ENCODE results near the gene KCNAB1.

- TF ChIP-seq EZH2 (IDR thresholded peaks at IDR 0.05; ENCODE audit: borderline replicate concordance) = no peak
- TF ChIP-seq, protein P1, sequence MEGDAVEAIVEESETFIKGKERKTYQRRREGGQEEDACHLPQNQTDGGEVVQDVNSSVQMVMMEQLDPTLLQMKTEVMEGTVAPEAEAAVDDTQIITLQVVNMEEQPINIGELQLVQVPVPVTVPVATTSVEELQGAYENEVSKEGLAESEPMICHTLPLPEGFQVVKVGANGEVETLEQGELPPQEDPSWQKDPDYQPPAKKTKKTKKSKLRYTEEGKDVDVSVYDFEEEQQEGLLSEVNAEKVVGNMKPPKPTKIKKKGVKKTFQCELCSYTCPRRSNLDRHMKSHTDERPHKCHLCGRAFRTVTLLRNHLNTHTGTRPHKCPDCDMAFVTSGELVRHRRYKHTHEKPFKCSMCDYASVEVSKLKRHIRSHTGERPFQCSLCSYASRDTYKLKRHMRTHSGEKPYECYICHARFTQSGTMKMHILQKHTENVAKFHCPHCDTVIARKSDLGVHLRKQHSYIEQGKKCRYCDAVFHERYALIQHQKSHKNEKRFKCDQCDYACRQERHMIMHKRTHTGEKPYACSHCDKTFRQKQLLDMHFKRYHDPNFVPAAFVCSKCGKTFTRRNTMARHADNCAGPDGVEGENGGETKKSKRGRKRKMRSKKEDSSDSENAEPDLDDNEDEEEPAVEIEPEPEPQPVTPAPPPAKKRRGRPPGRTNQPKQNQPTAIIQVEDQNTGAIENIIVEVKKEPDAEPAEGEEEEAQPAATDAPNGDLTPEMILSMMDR (IDR thresholded peaks at IDR 0.05; ENCODE audit: poor library complexity) = no peak
Observed at GRCh38 chr3:156425651-156426050, 305.3 kb downstream of the KCNAB1 start.

All from hepatocyte (in vitro differentiated cells).